Liver (tissue), 3 donors: ENCODE results near the gene PGS1.

Experiments used
- ATF3 ChIP-seq: IDR thresholded peaks from 2 replicates; pipeline ENCODE4 v1.6.1; 2016; ENCODE audit warnings: antibody characterized with exemption
- CTCF ChIP-seq: fragments of 150-350 bp; IDR thresholded peaks from 2 replicates; pipeline ENCODE4 v1.5.1; 2017; ENCODE audit warnings: improper control_type of control experiment, low read depth, low read length; ENCODE audit not compliant: missing input control
- EGR1 ChIP-seq, 2 donors: IDR thresholded peaks; 2 replicates each; pipeline ENCODE4 v1.6.1; 2016 to 2018; ENCODE audit warnings: antibody characterized with exemption in 2 of 2, low read depth in 2 of 2
- FOXA2 ChIP-seq: IDR thresholded peaks from 2 replicates; pipeline ENCODE4 v1.6.1; 2016; ENCODE audit warnings: antibody characterized with exemption
- GABPA ChIP-seq, 2 donors: IDR thresholded peaks in 1 of 2; conservative IDR thresholded peaks in 1 of 2; 2 replicates each; pipeline ENCODE4 v1.6.1; 2016; ENCODE audit warnings: antibody characterized with exemption in 2 of 2, mild to moderate bottlenecking in 1 of 2, moderate library complexity in 1 of 2
- JUND ChIP-seq, 2 donors: IDR thresholded peaks; 2 replicates each; pipeline ENCODE4 v1.6.1; 2016; ENCODE audit warnings: antibody characterized with exemption in 2 of 2
- MAX ChIP-seq: IDR thresholded peaks from 2 replicates; pipeline ENCODE4 v1.6.1; 2016; ENCODE audit warnings: antibody characterized with exemption
- RAD21 ChIP-seq, 2 donors: IDR thresholded peaks; 2 replicates each; pipeline ENCODE4 v1.6.1; 2016; ENCODE audit warnings: antibody characterized with exemption in 2 of 2, mild to moderate bottlenecking in 2 of 2
- REST ChIP-seq: IDR thresholded peaks from 2 replicates; pipeline ENCODE4 v1.6.1; 2016; ENCODE audit warnings: antibody characterized with exemption, mild to moderate bottlenecking
- RXRA ChIP-seq, 2 donors: IDR thresholded peaks; 2 replicates each; pipeline ENCODE4 v1.6.1; 2017 to 2018; ENCODE audit warnings: antibody characterized with exemption in 2 of 2, mild to moderate bottlenecking in 1 of 2
- SP1 ChIP-seq: IDR thresholded peaks from 2 replicates; pipeline ENCODE4 v1.6.1; 2018; ENCODE audit warnings: antibody characterized with exemption, mild to moderate bottlenecking
- TAF1 ChIP-seq: conservative IDR thresholded peaks from 2 replicates; pipeline ENCODE4 v1.6.1; 2016; ENCODE audit warnings: antibody characterized with exemption, mild to moderate bottlenecking
- YY1 ChIP-seq: IDR thresholded peaks from 2 replicates; pipeline ENCODE4 v1.6.1; 2016; ENCODE audit warnings: antibody characterized with exemption, mild to moderate bottlenecking
- ZBTB33 ChIP-seq: IDR thresholded peaks from 2 replicates; pipeline ENCODE4 v1.6.1; 2016; ENCODE audit warnings: antibody characterized with exemption
- donor health status: healthy.
- donor health status: healthy.

- no peak for TF ChIP-seq ZBTB33
- TF ChIP-seq CTCF: no peak
- no peak for TF ChIP-seq REST
- no peak for TF ChIP-seq SP1
- no peak for TF ChIP-seq ATF3
- TF ChIP-seq EGR1 (IDR thresholded peaks at IDR 0.05; ENCODE audit: low read depth in 2 of 2): no peak
- TF ChIP-seq GABPA (IDR thresholded peaks at IDR 0.05 in 1 of 2, conservative IDR thresholded peaks at IDR 0.05 in 1 of 2): no peak
- no peak for TF ChIP-seq TAF1
- TF ChIP-seq RAD21 (IDR thresholded peaks at IDR 0.05): no peak
- TF ChIP-seq JUND (IDR thresholded peaks at IDR 0.05): no peak
- no peak for TF ChIP-seq MAX
- TF ChIP-seq RXRA (IDR thresholded peaks at IDR 0.05): no peak
- no peak for TF ChIP-seq YY1
- TF ChIP-seq FOXA2: no peak
These were observed 22.2 kb upstream of the PGS1 start for GRCh38 chr17:78356101-78356713.
